H1 (cell line): ENCODE data around the gene TMEM25. TPM values are rescaled to one million over a fixed set of nuclear protein-coding genes. Genes with fewer than 3 reads are reported as not detected.

Source experiments
- CTCF ChIA-PET: fragments of 300-600 bp; sonication (Branson Sonifier 250); formaldehyde crosslinking; loops from one replicate; lab custom pipeline; 2021; ENCODE audit not compliant: partially characterized antibody; lab: Charles Lee
- POLR2A ChIA-PET: fragments of 300-600 bp; sonication (Branson Sonifier 250); formaldehyde crosslinking; loops from one replicate; lab custom pipeline; 2021; ENCODE audit warnings: inconsistent platforms; ENCODE audit not compliant: partially characterized antibody; lab: Charles Lee
- DNase-seq, 2 experiments: peaks; one replicate each; pipeline versions ENCODE4 v3.0.0 to v3.0.0-alpha.2; 2010 to 2022; ENCODE audit warnings: low spot score in 2 of 2, low read depth in 1 of 2, mixed read lengths in 1 of 2
- FAIRE-seq: peaks from 2 replicates; lab custom pipeline; 2011; peaks lifted over from hg19 to GRCh38; lab: Jason Lieb, UNC
- H2AFZ ChIP-seq: 2 replicates; pipeline ENCODE4 v1.8.1; 2012; ENCODE audit warnings: low read length, inconsistent platforms
- H2AK5ac ChIP-seq: 2 replicates; pipeline ENCODE4 v1.6.1; 2013; ENCODE audit warnings: low read depth, low read length
- H2BK120ac ChIP-seq: replicated peaks from 2 replicates; pipeline ENCODE3; 2013; ENCODE audit warnings: low read depth, low read length, inconsistent platforms
- H2BK12ac ChIP-seq: 2 replicates; pipeline ENCODE4 v1.6.1; 2013; ENCODE audit warnings: low read depth, low read length
- H2BK15ac ChIP-seq: 2 replicates; pipeline ENCODE4 v1.6.1; 2013; ENCODE audit warnings: low read length
- H2BK20ac ChIP-seq: 2 replicates; pipeline ENCODE4 v1.6.1; 2013; ENCODE audit warnings: low read length
- H2BK5ac ChIP-seq: 2 replicates; pipeline ENCODE4 v1.6.1; 2013; ENCODE audit warnings: low read depth, low read length
- H3K14ac ChIP-seq: 2 replicates; pipeline ENCODE4 v1.6.1; 2013; ENCODE audit warnings: inconsistent platforms; ENCODE audit not compliant: insufficient read length
- H3K18ac ChIP-seq: 2 replicates; pipeline ENCODE4 v1.6.1; 2013; ENCODE audit warnings: low read length; ENCODE audit errors: extremely low read depth
- H3K23ac ChIP-seq: 2 replicates; pipeline ENCODE4 v1.6.1; 2013; ENCODE audit warnings: inconsistent platforms; ENCODE audit not compliant: insufficient read length
- H3K23me2 ChIP-seq: 2 replicates; pipeline ENCODE4 v1.6.1; 2013; ENCODE audit warnings: low read depth, low read length
- H3K27ac ChIP-seq: 2 replicates; pipeline ENCODE4 v1.6.1; 2011; ENCODE audit warnings: low read depth, low read length, inconsistent platforms
- H3K27me3 ChIP-seq, 4 experiments: replicated peaks in 1 of 4; 1 replicate in 1 of 4; 2 replicates in 3 of 4; pipeline versions ENCODE4 v1.6.1 to v1.8.1; 2011 to 2013; ENCODE audit warnings: low read length in 3 of 4, mild to moderate bottlenecking in 3 of 4, inconsistent platforms in 2 of 4, mixed read lengths in 2 of 4, moderate library complexity in 1 of 4; ENCODE audit not compliant: control insufficient read depth in 3 of 4, insufficient read depth in 3 of 4; ENCODE audit errors: extremely low read depth in 1 of 4
- H3K36me3 ChIP-seq, 4 experiments: 2 replicates each; pipeline versions ENCODE4 v1.6.1 to v1.8.1; 2011 to 2013; ENCODE audit warnings: mild to moderate bottlenecking in 4 of 4, low read length in 3 of 4, moderate library complexity in 2 of 4, control low read depth in 1 of 4, inconsistent platforms in 1 of 4; ENCODE audit not compliant: insufficient read depth in 4 of 4, control insufficient read depth in 2 of 4
- H3K4ac ChIP-seq: replicated peaks from 2 replicates; pipeline ENCODE3; 2013; ENCODE audit warnings: low read length, low read depth, mixed read lengths, inconsistent platforms; ENCODE audit not compliant: insufficient read length
- H3K4me1 ChIP-seq, 4 experiments: replicated peaks in 1 of 4; 1 replicate in 1 of 4; 2 replicates in 3 of 4; pipeline versions ENCODE4 v1.6.1 to v1.8.1; 2011 to 2013; ENCODE audit warnings: low read length in 3 of 4, inconsistent platforms in 2 of 4, mixed read lengths in 1 of 4; ENCODE audit not compliant: insufficient read depth in 4 of 4, control insufficient read depth in 3 of 4
- H3K4me2 ChIP-seq, 2 experiments: 2 replicates each; pipeline versions ENCODE4 v1.6.1 to v1.8.1; 2011 to 2013; ENCODE audit warnings: low read depth in 2 of 2, low read length in 2 of 2, control low read depth in 1 of 2, inconsistent platforms in 1 of 2, mild to moderate bottlenecking in 1 of 2; ENCODE audit not compliant: insufficient read depth in 1 of 2
- H3K4me3 ChIP-seq, 4 experiments: fragments of 200-600, 300-600 bp in 1 of 4; sonication (generic), shearing (Covaris generic), sonication (Bioruptor Twin) in 1 of 4; 2 replicates each; pipeline versions ENCODE4 v1.5.1 to v1.8.1; 2011 to 2016; ENCODE audit warnings: low read length in 4 of 4, low read depth in 3 of 4, control low read depth in 2 of 4, inconsistent platforms in 2 of 4, mild to moderate bottlenecking in 2 of 4, mixed read lengths in 1 of 4, moderate library complexity in 1 of 4; ENCODE audit not compliant: insufficient read depth in 2 of 4; ENCODE audit errors: extremely low read depth in 1 of 4
- H3K56ac ChIP-seq: replicated peaks from 2 replicates; pipeline ENCODE3; 2013; ENCODE audit warnings: low read depth, mild to moderate bottlenecking, mixed read lengths, low read length, inconsistent platforms; ENCODE audit not compliant: insufficient read length
- H3K79me1 ChIP-seq: 2 replicates; pipeline ENCODE4 v1.6.1; 2013; ENCODE audit warnings: low read depth, low read length, control low read depth
- H3K79me2 ChIP-seq, 2 experiments: 2 replicates each; pipeline versions ENCODE4 v1.6.1 to v1.8.1; 2012 to 2013; ENCODE audit warnings: low read length in 2 of 2, mild to moderate bottlenecking in 2 of 2, inconsistent platforms in 1 of 2; ENCODE audit not compliant: insufficient read depth in 2 of 2, control insufficient read depth in 1 of 2
- H3K9ac ChIP-seq, 4 experiments: replicated peaks in 1 of 4; 1 replicate in 1 of 4; 2 replicates in 3 of 4; pipeline versions ENCODE4 v1.6.1 to v1.8.1; 2011 to 2013; ENCODE audit warnings: low read depth in 3 of 4, low read length in 3 of 4, control low read depth in 2 of 4, mild to moderate bottlenecking in 2 of 4, moderate library complexity in 2 of 4, inconsistent platforms in 1 of 4; ENCODE audit errors: extremely low read depth in 1 of 4
- H3K9me3 ChIP-seq, 2 experiments: 2 replicates each; pipeline versions ENCODE4 v1.6.1 to v1.8.1; 2012 to 2013; ENCODE audit warnings: mild to moderate bottlenecking in 2 of 2, moderate library complexity in 2 of 2, control low read depth in 1 of 2, inconsistent platforms in 1 of 2, low read depth in 1 of 2, low read length in 1 of 2, mixed read lengths in 1 of 2; ENCODE audit not compliant: insufficient read depth in 2 of 2
- H4K20me1 ChIP-seq, 2 experiments: replicated peaks in 1 of 2; 2 replicates each; pipeline versions ENCODE3 to v1.8.1; 2011 to 2013; ENCODE audit warnings: inconsistent platforms in 2 of 2, low read length in 2 of 2, mild to moderate bottlenecking in 1 of 2; ENCODE audit not compliant: insufficient read depth in 2 of 2, control insufficient read depth in 1 of 2
- H4K5ac ChIP-seq: 2 replicates; pipeline ENCODE4 v1.6.1; 2013; ENCODE audit warnings: low read length, low read depth, mixed read lengths, inconsistent platforms; ENCODE audit not compliant: insufficient read length
- H4K8ac ChIP-seq: 2 replicates; pipeline ENCODE4 v1.8.0; 2013; ENCODE audit warnings: mild to moderate bottlenecking, moderate library complexity, low read length, inconsistent platforms; ENCODE audit not compliant: insufficient read depth; ENCODE audit errors: extremely low read depth
- H4K91ac ChIP-seq: replicated peaks from 2 replicates; pipeline ENCODE3; 2013; ENCODE audit warnings: low read length, mixed read lengths, inconsistent platforms; ENCODE audit not compliant: insufficient read length
- CTBP2 ChIP-seq: IDR thresholded peaks from 2 replicates; pipeline ENCODE4 v1.7.0; 2011; ENCODE audit warnings: borderline replicate concordance, mild to moderate bottlenecking, moderate library complexity, mixed read lengths, low read length; ENCODE audit not compliant: insufficient read depth, insufficient read length
- EP300 ChIP-seq, 2 experiments: IDR thresholded peaks; 1 replicate in 1 of 2; 2 replicates in 1 of 2; pipeline ENCODE4 v1.6.1; 2011 to 2012; ENCODE audit warnings: low read depth in 2 of 2, low read length in 2 of 2, mild to moderate bottlenecking in 2 of 2, borderline replicate concordance in 1 of 2, inconsistent platforms in 1 of 2, moderate library complexity in 1 of 2
- FOSL1 ChIP-seq: IDR thresholded peaks from 2 replicates; pipeline ENCODE4 v1.6.1; 2011; ENCODE audit warnings: mild to moderate bottlenecking, low read depth, low read length, moderate library complexity; ENCODE audit not compliant: insufficient read depth
- GTF2F1 ChIP-seq: IDR thresholded peaks from 2 replicates; pipeline ENCODE4 v1.6.1; 2012; ENCODE audit warnings: low read depth, low read length, improper control_type of control experiment, borderline replicate concordance
- HDAC2 ChIP-seq, 2 experiments: fragments of 300-600 bp in 1 of 2; sonication (generic) in 1 of 2; IDR thresholded peaks; 2 replicates each; pipeline ENCODE4 v1.6.1; 2011 to 2012; ENCODE audit warnings: low read depth in 2 of 2, low read length in 2 of 2, mild to moderate bottlenecking in 2 of 2, moderate library complexity in 2 of 2, borderline replicate concordance in 1 of 2, inconsistent platforms in 1 of 2
- JUN ChIP-seq: IDR thresholded peaks from 2 replicates; pipeline ENCODE4 v1.6.1; 2011; ENCODE audit warnings: low read depth, mild to moderate bottlenecking, improper control_type of control experiment, low read length
- NANOG ChIP-seq: IDR thresholded peaks from 2 replicates; pipeline ENCODE4 v1.6.1; 2011; ENCODE audit warnings: low read length, low read depth, mild to moderate bottlenecking, inconsistent platforms; ENCODE audit not compliant: insufficient read depth, poor library complexity, severe bottlenecking
- POLR2A ChIP-seq, 2 experiments: IDR thresholded peaks; 1 replicate in 1 of 2; 2 replicates in 1 of 2; pipeline ENCODE4 v1.6.1; 2011; ENCODE audit warnings: low read depth in 2 of 2, low read length in 2 of 2, mild to moderate bottlenecking in 2 of 2; ENCODE audit errors: control extremely low read depth in 1 of 2
- RNF2 ChIP-seq: fragments of 200-900, 300-1000 bp; sonication (generic); IDR thresholded peaks from 2 replicates; pipeline ENCODE4 v1.7.1; 2016; ENCODE audit warnings: borderline replicate concordance, low read depth, mild to moderate bottlenecking, antibody characterized with exemption, low read length; ENCODE audit not compliant: poor library complexity, severe bottlenecking; ENCODE audit errors: missing control alignments
- SIX5 ChIP-seq: IDR thresholded peaks from 2 replicates; pipeline ENCODE4 v1.6.1; 2011; ENCODE audit warnings: mild to moderate bottlenecking, low read depth, low read length
- SUZ12 ChIP-seq: fragments of 200-600 bp; sonication (generic); IDR thresholded peaks from 2 replicates; pipeline ENCODE4 v1.6.1; 2012; ENCODE audit warnings: mild to moderate bottlenecking, inconsistent platforms, low read length, moderate library complexity, mixed read lengths
- TAF7 ChIP-seq: optimal IDR thresholded peaks from 2 replicates; pipeline ENCODE3; 2011; ENCODE audit warnings: low read depth, mild to moderate bottlenecking, inconsistent platforms, low read length, moderate library complexity, borderline replicate concordance
- TEAD4 ChIP-seq: IDR thresholded peaks from 2 replicates; pipeline ENCODE4 v1.6.1; 2012; ENCODE audit warnings: low read depth, low read length, inconsistent platforms, mixed read lengths
- WGBS, 2 experiments: shearing (Covaris generic) in 1 of 2; methylation state at CpG; one replicate each; pipeline versions ENCODE4 v1.1.6 to v1.1.7; 2013 to 2015; ENCODE audit warnings: low lambda C conversion rate in 2 of 2, mixed read lengths in 2 of 2, inconsistent platforms in 1 of 2, low coverage in 1 of 2, missing lambda C conversion rate in 1 of 2; ENCODE audit not compliant: insufficient replicate concordance in 2 of 2, insufficient coverage in 1 of 2, insufficient read length in 1 of 2; ENCODE audit errors: extremely low coverage in 1 of 2, missing lambda C conversion rate in 1 of 2; 5-methylcytosine and 5-hydroxymethylcytosine counted together
- polyA plus RNA-seq, 7 experiments: library from polyadenylated mRNA; depleted of rRNA in 3 of 7; stranded (reverse) in 5 of 7; unstranded in 2 of 7; fragments of >200 nt in 5 of 7; fragments of 200-250 nt in 2 of 7; gene quantifications; 1 replicate in 5 of 7; 2 replicates in 1 of 7; 4 replicates in 1 of 7; pipeline versions ENCODE4 v1.2.1 to v1.2.3, GENCODE V29; 2011 to 2013; ENCODE audit warnings: missing spikeins in 2 of 7, mixed read lengths in 2 of 7
- total RNA-seq: library from RNA; stranded (reverse); fragmentation: NEBNext Ultra II Directional; extraction: Animal tissue kit (Norgen Biotek cat#: 25700); gene quantifications from 2 replicates; pipeline ENCODE4 v1.2.1, GENCODE V29; 2021

The TMEM25 gene
- total and polyA plus RNA-seq, 2 of the 8 experiments (the other 6 are each of a cell fraction or from before 2014, with no cell fraction given) = 18.3 to 26.8 TPM

GRCh38 chr11:118491041-118491440, 40.0 kb upstream of the TMEM25 start:
- Histone ChIP-seq H3K27ac (no peak overlapping the region), H3K79me2 (no peaks in the 10 kb centered on the region), H4K20me1 (peaks cover under 1 to 2% of the 10 kb centered on the region in 2 experiments), H3K56ac (no peak overlapping the region), H2BK12ac (no peak overlapping the region), H3K4me3 (no peak overlapping the region), H2AK5ac (no peak overlapping the region), H2BK120ac (no peak overlapping the region), H3K9me3 (no peaks in the 10 kb centered on the region), H2BK5ac (no peak overlapping the region), H2BK15ac (no peak overlapping the region), H3K23me2 (no peaks in the 10 kb centered on the region), H3K4me2 (no peak overlapping the region), H3K23ac (no peak overlapping the region), H2AFZ (no peak overlapping the region), H3K79me1 (no peaks in the 10 kb centered on the region), H2BK20ac (no peak overlapping the region), H4K8ac (no peak overlapping the region), H3K36me3 (peaks cover 15 to 80% (median 63%) of the 10 kb centered on the region in 4 experiments), H4K91ac (no peak overlapping the region), H3K27me3 (no peaks in the 10 kb centered on the region), H4K5ac (no peak overlapping the region), H3K9ac (no peak overlapping the region), H3K14ac (no peak overlapping the region), H3K4ac (no peak overlapping the region), H3K4me1 (no peaks in the 10 kb centered on the region), H3K18ac (no peak overlapping the region)
- FAIRE-seq (no peak), DNase-seq (no peak)
- ChIA-PET POLR2A (no interaction called here), CTCF (interaction anchor here (1.5 kb wide), 1 partner anchor 9 kb away, joined by 4 read pairs; no protein-coding TSS in a partner anchor)
- WGBS, 2 experiments = 88% methylated on average over 4 of the region's 4 CpGs; no CpG with 5 or more reads in 1 of the 2 experiments
- TF ChIP-seq TEAD4 (no peak), POLR2A (IDR thresholded peaks at IDR 0.05; ENCODE audit: control extremely low read depth in 1 of 2, low read depth in 2 of 2, low read length in 2 of 2) (no peak), GTF2F1 (no peak), RNF2 (no peak), EP300 (IDR thresholded peaks at IDR 0.05; ENCODE audit: borderline replicate concordance in 1 of 2, low read depth in 2 of 2, low read length in 2 of 2) (no peak), JUN (no peak), FOSL1 (no peak), NANOG (no peak), HDAC2 (IDR thresholded peaks at IDR 0.05; ENCODE audit: borderline replicate concordance in 1 of 2, low read depth in 2 of 2, low read length in 2 of 2) (no peak), SIX5 (no peak), TAF7 (no peak), CTBP2 (no peak), SUZ12 (no peak)
